Thoracic aorta (tissue), 2 donors: ENCODE measurements around the gene AKNA. TPM values are rescaled to one million over a fixed set of nuclear protein-coding genes. Genes with fewer than 3 reads are reported as not detected.

ENCODE experiments used
- ATAC-seq: fragments of 150-250 bp; one replicate; pipeline ENCODE4 v1.8.0; 2017; ENCODE audit warnings: low read depth; ENCODE audit not compliant: insufficient number of reproducible peaks, low FRiP score
- DNase-seq: peaks from one replicate; pipeline ENCODE4 v3.0.0-alpha.2; 2020; ENCODE audit warnings: low spot score
- H3K27ac ChIP-seq, 2 donors: fragments of 200-600 bp; sonication (generic); 1 replicate in 1 of 2; 2 replicates in 1 of 2; pipeline ENCODE4 v1.5.1; 2016; ENCODE audit warnings: mild to moderate bottlenecking in 2 of 2, moderate library complexity in 2 of 2
- H3K27me3 ChIP-seq: fragments of 200-600 bp; sonication (generic); replicated peaks from 2 replicates; pipeline ENCODE4 v1.6.0; 2016; ENCODE audit warnings: mild to moderate bottlenecking; ENCODE audit not compliant: insufficient read depth
- H3K36me3 ChIP-seq: fragments of 200-600 bp; sonication (generic); one replicate; pipeline ENCODE4 v1.5.1; 2016
- H3K4me1 ChIP-seq, 2 donors: fragments of 200-600 bp; sonication (generic); 1 replicate in 1 of 2; 2 replicates in 1 of 2; pipeline versions ENCODE4 v1.5.1 to v1.6.0; 2016; ENCODE audit warnings: low read depth in 2 of 2, mild to moderate bottlenecking in 1 of 2; ENCODE audit not compliant: control insufficient read depth in 1 of 2
- H3K4me3 ChIP-seq: fragments of 200-600 bp; sonication (generic); 2 replicates; pipeline ENCODE4 v1.5.1; 2016; ENCODE audit warnings: mild to moderate bottlenecking
- H3K9me3 ChIP-seq: fragments of 200-600 bp; sonication (generic); 2 replicates; pipeline ENCODE4 v1.5.1; 2016
- total RNA-seq, 2 donors: library from RNA; depleted of rRNA; stranded (reverse); fragments of >200 nt; gene quantifications; one replicate each; pipeline versions ENCODE4 v1.1.0 to v1.2.3, GENCODE V29; 2016
- TF ChIP-seq, protein P1 (sequence below): fragments of 200-600 bp; sonication (generic); IDR thresholded peaks from one replicate; pipeline ENCODE4 v1.5.1; 2019; ENCODE audit warnings: antibody characterized with exemption

AKNA gene
- total RNA-seq, 2 donors from 2014 or later = 34.8 to 68.5 TPM

DNA sequence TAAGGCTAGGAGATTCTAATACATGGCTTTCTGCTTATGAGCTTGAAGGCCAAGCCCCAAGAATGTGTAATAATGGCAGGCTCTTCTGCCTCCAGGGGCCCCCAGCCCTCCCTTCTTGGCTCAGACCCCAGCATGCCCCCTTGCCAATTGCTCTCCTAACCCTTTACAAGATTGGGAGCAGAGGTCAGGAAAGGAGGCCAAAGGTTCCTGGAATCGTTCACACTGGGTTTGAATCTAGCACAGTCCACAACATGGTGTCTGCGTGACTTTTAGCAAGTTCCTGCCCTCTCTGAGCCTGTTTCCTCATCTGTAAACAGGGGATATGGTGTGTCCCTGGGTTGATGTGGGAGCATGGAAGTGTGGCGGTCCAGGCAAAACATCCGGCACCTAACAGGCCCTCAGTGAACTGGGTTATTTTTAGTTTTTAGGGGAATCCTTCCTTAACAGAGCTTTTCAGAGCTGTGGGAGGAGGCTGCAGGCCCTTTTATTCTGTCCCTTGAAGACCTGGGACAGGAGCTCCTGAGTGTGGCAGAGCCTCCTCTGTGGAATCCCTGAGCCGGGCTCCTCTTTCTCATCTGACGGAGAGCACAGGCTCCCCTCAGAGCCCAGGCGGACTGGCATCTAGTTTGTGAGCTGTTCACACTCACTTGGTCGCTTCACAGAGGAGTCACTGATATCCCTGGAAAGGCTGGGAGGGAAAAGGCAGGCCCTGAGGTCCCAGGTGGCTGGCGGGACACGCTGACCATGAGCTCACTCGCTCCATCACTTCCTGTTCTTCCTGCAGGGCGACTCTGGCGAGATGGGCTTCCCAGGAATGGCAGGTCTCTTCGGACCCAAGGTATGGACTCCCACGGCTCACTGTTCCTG, 88.3 kb downstream of the AKNA start:
- DNase-seq = no peak
- Histone ChIP-seq H3K4me3 (no peak overlapping the region), H3K4me1 (peaks cover 0 to 7% of the 10 kb centered on the region in 2 donors), H3K36me3 (peaks cover 36% of the 10 kb centered on the region), H3K27me3 (no peaks in the 10 kb centered on the region), H3K27ac (no peak overlapping the region), H3K9me3 (peaks cover 7% of the 10 kb centered on the region)
- TF ChIP-seq, protein P1, sequence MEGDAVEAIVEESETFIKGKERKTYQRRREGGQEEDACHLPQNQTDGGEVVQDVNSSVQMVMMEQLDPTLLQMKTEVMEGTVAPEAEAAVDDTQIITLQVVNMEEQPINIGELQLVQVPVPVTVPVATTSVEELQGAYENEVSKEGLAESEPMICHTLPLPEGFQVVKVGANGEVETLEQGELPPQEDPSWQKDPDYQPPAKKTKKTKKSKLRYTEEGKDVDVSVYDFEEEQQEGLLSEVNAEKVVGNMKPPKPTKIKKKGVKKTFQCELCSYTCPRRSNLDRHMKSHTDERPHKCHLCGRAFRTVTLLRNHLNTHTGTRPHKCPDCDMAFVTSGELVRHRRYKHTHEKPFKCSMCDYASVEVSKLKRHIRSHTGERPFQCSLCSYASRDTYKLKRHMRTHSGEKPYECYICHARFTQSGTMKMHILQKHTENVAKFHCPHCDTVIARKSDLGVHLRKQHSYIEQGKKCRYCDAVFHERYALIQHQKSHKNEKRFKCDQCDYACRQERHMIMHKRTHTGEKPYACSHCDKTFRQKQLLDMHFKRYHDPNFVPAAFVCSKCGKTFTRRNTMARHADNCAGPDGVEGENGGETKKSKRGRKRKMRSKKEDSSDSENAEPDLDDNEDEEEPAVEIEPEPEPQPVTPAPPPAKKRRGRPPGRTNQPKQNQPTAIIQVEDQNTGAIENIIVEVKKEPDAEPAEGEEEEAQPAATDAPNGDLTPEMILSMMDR = no peak
- ATAC-seq = no peak

DNA sequence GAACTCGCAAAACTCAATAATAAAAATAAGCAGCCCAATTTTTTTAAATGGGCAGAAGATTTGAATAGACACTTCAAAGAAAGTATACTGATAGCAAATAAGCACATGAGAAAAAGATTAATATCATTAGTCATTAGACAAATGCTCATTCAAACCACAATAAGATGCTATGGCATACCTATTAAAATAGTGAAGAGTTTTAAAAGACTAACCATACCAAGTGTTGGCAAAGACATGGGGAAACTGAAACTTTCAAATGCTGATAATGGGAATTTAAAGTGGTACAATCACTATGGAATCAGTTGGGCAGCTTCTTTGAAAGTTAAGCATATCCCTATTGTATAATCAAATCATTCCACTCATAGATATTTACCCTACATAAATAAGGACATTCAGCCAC, 91.4 kb downstream of the AKNA start:
- H3K27ac ChIP-seq = no peak overlapping the region
- ATAC-seq = no peak
- DNase-seq = no peak
- no peak overlapping the region for H3K4me3 ChIP-seq
- no peaks in the 10 kb centered on the region for H3K27me3 ChIP-seq
- peaks cover 7% of the 10 kb centered on the region for H3K9me3 ChIP-seq
- TF ChIP-seq, protein P1 = no peak
- H3K4me1 ChIP-seq = peaks cover 0 to 5% of the 10 kb centered on the region in 2 donors
- peaks cover 38% of the 10 kb centered on the region for H3K36me3 ChIP-seq

DNA sequence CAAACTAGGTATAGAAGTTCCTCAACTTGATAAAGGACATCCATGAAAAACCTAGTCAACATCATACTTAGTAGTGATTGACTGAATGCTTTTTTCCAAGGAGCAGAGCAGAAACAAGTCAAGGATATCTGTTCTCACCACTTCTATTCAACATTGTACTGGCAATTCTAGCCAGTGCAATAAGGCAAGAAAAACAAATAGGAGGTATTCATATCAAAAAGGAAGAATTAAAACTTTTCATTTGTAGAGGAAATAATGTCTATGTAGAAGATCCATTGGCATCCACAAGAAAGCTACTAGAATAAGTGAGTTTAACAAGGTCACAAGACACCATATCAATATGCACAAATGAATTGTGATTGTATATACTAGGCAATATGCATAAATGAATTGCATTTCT, 93.1 kb downstream of the AKNA start:
- Histone ChIP-seq H3K36me3 (peaks cover 31% of the 10 kb centered on the region), H3K4me1 (peaks cover 0 to 5% of the 10 kb centered on the region in 2 donors), H3K27ac (no peak overlapping the region), H3K9me3 (peaks cover 7% of the 10 kb centered on the region), H3K27me3 (no peaks in the 10 kb centered on the region), H3K4me3 (no peak overlapping the region)
- TF ChIP-seq, protein P1 = no peak
- DNase-seq (no peak), ATAC-seq (no peak)

DNA sequence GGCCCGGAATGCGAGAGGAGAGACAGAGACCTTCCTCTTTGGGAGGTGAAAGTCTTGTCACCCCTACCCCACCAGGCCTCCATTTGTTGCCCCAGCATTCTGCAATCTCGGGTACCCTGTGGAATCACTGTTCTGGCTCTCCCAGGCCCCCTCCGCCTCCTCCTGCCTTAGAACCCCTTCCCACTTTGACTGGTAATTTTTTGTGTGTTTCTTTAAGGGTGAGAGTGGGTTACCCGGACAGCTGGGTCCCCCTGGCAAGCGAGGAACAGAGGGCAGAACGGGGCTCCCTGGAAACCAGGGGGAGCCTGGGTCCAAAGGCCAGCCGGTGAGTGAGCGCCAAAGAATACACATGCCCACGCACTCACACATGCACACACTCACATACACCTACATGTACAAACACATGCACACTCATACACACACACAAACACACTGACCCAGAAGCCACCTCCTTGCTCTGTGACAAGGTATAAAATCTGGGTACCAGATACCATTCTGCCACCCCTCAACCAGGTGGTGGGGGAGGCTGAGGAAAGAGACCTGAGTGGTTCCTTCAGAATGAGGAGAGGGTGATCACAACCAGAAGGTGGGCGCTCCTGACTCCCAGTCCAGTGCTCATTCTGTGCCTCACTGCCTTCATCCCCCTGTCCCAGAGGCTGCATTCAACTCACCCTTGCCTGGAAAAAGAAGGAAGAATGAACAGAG, 95.7 kb downstream of the AKNA start:
- ATAC-seq (no peak), DNase-seq (peak; percentile 1)
- no peak overlapping the region for H3K4me3 ChIP-seq
- H3K36me3 ChIP-seq = peaks cover 17% of the 10 kb centered on the region
- no peak overlapping the region for H3K27ac ChIP-seq
- H3K27me3 ChIP-seq = no peaks in the 10 kb centered on the region
- H3K9me3 ChIP-seq = peaks cover 7% of the 10 kb centered on the region
- TF ChIP-seq, protein P1 = no peak
- H3K4me1 ChIP-seq = peaks cover 0 to 14% of the 10 kb centered on the region in 2 donors

DNA sequence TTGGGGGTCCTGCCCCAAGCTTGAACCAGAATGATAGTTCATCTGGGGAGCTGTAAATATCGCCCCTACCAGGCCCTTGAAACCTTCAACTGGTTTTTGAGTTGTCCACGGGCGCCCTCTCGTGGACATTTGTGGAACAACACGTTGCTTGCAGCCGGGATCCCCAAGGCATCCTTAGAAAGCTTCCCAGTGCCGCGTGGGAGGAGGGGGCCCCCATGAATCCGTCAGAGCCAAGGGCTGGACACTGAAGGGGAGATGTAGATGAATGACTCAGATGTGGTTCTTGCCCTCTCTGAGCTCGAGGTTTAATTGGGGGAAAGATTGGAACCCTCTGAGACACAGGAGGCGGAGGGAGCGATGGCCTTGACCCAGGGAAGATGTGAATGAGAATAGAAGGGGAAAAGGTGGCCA, 96.7 kb downstream of the AKNA start:
- Histone ChIP-seq H3K4me3 (no peak overlapping the region), H3K27me3 (no peaks in the 10 kb centered on the region), H3K9me3 (peaks cover 7% of the 10 kb centered on the region), H3K4me1 (peaks cover 0 to 15% of the 10 kb centered on the region in 2 donors), H3K36me3 (peaks cover 15% of the 10 kb centered on the region), H3K27ac (no peak overlapping the region)
- ATAC-seq = no peak
- DNase-seq = peak; percentile 36
- TF ChIP-seq, protein P1 = peak; percentile 99
